ENCODE results near the gene RPL31.
A peak's percentile ranks its signal among the peaks of the same experiment; 100 is the strongest.

The RPL31 gene

GRCh38 chr2:101027852-101028251 lies 25.8 kb downstream of the RPL31 start:
- no peaks in the 10 kb centered on the region for H3K36me3 ChIP-seq (ENCODE audit: control insufficient read depth, insufficient read depth, low read length)
- H3K27me3 ChIP-seq (replicated peaks; ENCODE audit: control insufficient read depth, insufficient read depth, low read length): no peaks in the 10 kb centered on the region
- H3K4me3 ChIP-seq (replicated peaks; ENCODE audit: low read depth, low read length): no peak overlapping the region
- DNase-seq (ENCODE audit: extremely low read depth, insufficient read length): no peak
- TF ChIP-seq CTCF (IDR thresholded peaks at IDR 0.05; ENCODE audit: insufficient read depth, low read length, poor library complexity, severe bottlenecking): no peak

- Histone ChIP-seq H3K36me3 (ENCODE audit: control insufficient read depth, insufficient read depth, low read length) (no peaks in the 10 kb centered on the region), H3K27me3 (replicated peaks; ENCODE audit: control insufficient read depth, insufficient read depth, low read length) (no peaks in the 10 kb centered on the region), H3K4me3 (replicated peaks; ENCODE audit: low read depth, low read length) (no peak overlapping the region)
- no peak for DNase-seq (ENCODE audit: extremely low read depth, insufficient read length)
- TF ChIP-seq CTCF (IDR thresholded peaks at IDR 0.05; ENCODE audit: insufficient read depth, low read length, poor library complexity, severe bottlenecking): no peak
These were observed 28.9 kb downstream of the RPL31 start for GRCh38 chr2:101030866-101031554.

GRCh38 chr2:101032084-101032776 lies 30.1 kb downstream of the RPL31 start:
- Histone ChIP-seq H3K36me3 (ENCODE audit: control insufficient read depth, insufficient read depth, low read length) (no peaks in the 10 kb centered on the region), H3K27me3 (replicated peaks; ENCODE audit: control insufficient read depth, insufficient read depth, low read length) (no peaks in the 10 kb centered on the region), H3K4me3 (replicated peaks; ENCODE audit: low read depth, low read length) (no peak overlapping the region)

GRCh38 chr2:101036562-101036961 lies 34.5 kb downstream of the RPL31 start:
- Histone ChIP-seq H3K27me3 (replicated peaks; ENCODE audit: control insufficient read depth, insufficient read depth, low read length) (no peaks in the 10 kb centered on the region), H3K36me3 (ENCODE audit: control insufficient read depth, insufficient read depth, low read length) (no peaks in the 10 kb centered on the region), H3K4me3 (replicated peaks; ENCODE audit: low read depth, low read length) (no peak overlapping the region)
- TF ChIP-seq CTCF (IDR thresholded peaks at IDR 0.05; ENCODE audit: insufficient read depth, low read length, poor library complexity, severe bottlenecking): peak; percentile 49
- no peak for DNase-seq (ENCODE audit: extremely low read depth, insufficient read length)

More at GRCh38 chr2:101032084-101032776, 30.1 kb downstream of the RPL31 start:
- no peak for TF ChIP-seq CTCF (IDR thresholded peaks at IDR 0.05; ENCODE audit: insufficient read depth, low read length, poor library complexity, severe bottlenecking)
- DNase-seq (ENCODE audit: extremely low read depth, insufficient read length): no peak

GRCh38 chr2:101037161-101037755 lies 35.2 kb downstream of the RPL31 start:
- H3K27me3 ChIP-seq (replicated peaks; ENCODE audit: control insufficient read depth, insufficient read depth, low read length): no peaks in the 10 kb centered on the region
- no peak for DNase-seq (ENCODE audit: extremely low read depth, insufficient read length)
- H3K36me3 ChIP-seq (ENCODE audit: control insufficient read depth, insufficient read depth, low read length): no peaks in the 10 kb centered on the region
- H3K4me3 ChIP-seq (replicated peaks; ENCODE audit: low read depth, low read length): no peak overlapping the region
- TF ChIP-seq CTCF (IDR thresholded peaks at IDR 0.05; ENCODE audit: insufficient read depth, low read length, poor library complexity, severe bottlenecking): no peak

Data from GM06990 (cell line).